WTC11 (cell line): ENCODE results near the gene NSFL1C. TPM values are rescaled to one million over a fixed set of nuclear protein-coding genes. Genes with fewer than 3 reads are reported as not detected.

Source experiments
- ATAC-seq: fragments of 200-7000 bp; cut with Tn5 transposase; 2 replicates; pipeline ENCODE4 v1.10.0; 2021; ENCODE audit warnings: mild to moderate bottlenecking, moderate library complexity
- CTCF ChIA-PET: fragments of 300-600 bp; sonication (Branson Sonifier 250); formaldehyde crosslinking; loops from one replicate; lab custom pipeline; 2021; ENCODE audit warnings: antibody characterized with exemption; lab: Charles Lee
- POLR2A ChIA-PET: fragments of 350-600 bp; sonication (Branson Sonifier 250); formaldehyde crosslinking; loops from one replicate; lab custom pipeline; 2021; ENCODE audit warnings: antibody characterized with exemption; lab: Charles Lee
- DNase-seq: peaks from one replicate; pipeline ENCODE4 v3.0.0; 2021; ENCODE audit warnings: low spot score
- H3K27ac Mint-ChIP-seq: 2 replicates; pipeline ENCODE4 v1.8.0; 2021; ENCODE audit warnings: mixed read lengths
- H3K27me3 Mint-ChIP-seq: 2 replicates; pipeline ENCODE4 v1.8.0; 2021; ENCODE audit warnings: low read depth, mild to moderate bottlenecking, moderate library complexity, mixed read lengths
- H3K36me3 Mint-ChIP-seq: 2 replicates; pipeline ENCODE4 v1.8.0; 2021; ENCODE audit warnings: mixed read lengths
- H3K4me1 Mint-ChIP-seq: 2 replicates; pipeline ENCODE4 v1.8.0; 2022; ENCODE audit warnings: mixed read lengths
- H3K4me3 Mint-ChIP-seq: 2 replicates; pipeline ENCODE4 v1.8.0; 2021; ENCODE audit warnings: mild to moderate bottlenecking, moderate library complexity, mixed read lengths
- H3K9me3 Mint-ChIP-seq: 2 replicates; pipeline ENCODE4 v1.8.0; 2021; ENCODE audit warnings: mixed read lengths
- E2F5 ChIP-seq: sonication (generic); formaldehyde crosslinking; IDR thresholded peaks from 2 replicates; pipeline ENCODE4 v1.8.1; 2022; ENCODE audit warnings: mild to moderate bottlenecking, moderate library complexity, missing genetic modification reagents
- FOXP1 ChIP-seq: sonication (generic); formaldehyde crosslinking; IDR thresholded peaks from 2 replicates; pipeline ENCODE4 v1.8.0; 2022; ENCODE audit warnings: missing genetic modification reagents, mild to moderate bottlenecking, moderate library complexity, borderline replicate concordance
- FOXP4 ChIP-seq: sonication (generic); formaldehyde crosslinking; IDR thresholded peaks from 2 replicates; pipeline ENCODE4 v1.8.0; 2022; ENCODE audit warnings: mild to moderate bottlenecking, missing genetic modification reagents
- JUN ChIP-seq: sonication (generic); formaldehyde crosslinking; IDR thresholded peaks from 2 replicates; pipeline ENCODE4 v1.8.0; 2023; ENCODE audit warnings: mild to moderate bottlenecking, missing genetic modification reagents
- MYBL2 ChIP-seq: sonication (generic); formaldehyde crosslinking; IDR thresholded peaks from 2 replicates; pipeline ENCODE4 v1.8.1; 2023; ENCODE audit warnings: mild to moderate bottlenecking, moderate library complexity, missing genetic modification reagents
- NR2C2 ChIP-seq: sonication (generic); formaldehyde crosslinking; IDR thresholded peaks from 2 replicates; pipeline ENCODE4 v1.8.0; 2022; ENCODE audit warnings: mild to moderate bottlenecking, missing genetic modification reagents
- RORB ChIP-seq: fragments of 250-450 bp; sonication (Bioruptor Pico); IDR thresholded peaks from 2 replicates; pipeline ENCODE4 v1.9.0; 2021; ENCODE audit warnings: mild to moderate bottlenecking
- SMAD3 ChIP-seq: sonication (generic); formaldehyde crosslinking; IDR thresholded peaks from 2 replicates; pipeline ENCODE4 v1.8.0; 2022; ENCODE audit warnings: missing genetic modification reagents, mild to moderate bottlenecking, borderline replicate concordance
- TEAD1 ChIP-seq: sonication (generic); formaldehyde crosslinking; IDR thresholded peaks from 2 replicates; pipeline ENCODE4 v1.8.0; 2022; ENCODE audit warnings: mild to moderate bottlenecking, missing genetic modification reagents
- TP53 ChIP-seq: sonication (generic); formaldehyde crosslinking; IDR thresholded peaks from 2 replicates; pipeline ENCODE4 v1.8.1; 2023; ENCODE audit warnings: mild to moderate bottlenecking, missing genetic modification reagents
- ZNF219 ChIP-seq: sonication (generic); formaldehyde crosslinking; IDR thresholded peaks from 2 replicates; pipeline ENCODE4 v1.8.0; 2023; ENCODE audit warnings: missing genetic modification reagents, mild to moderate bottlenecking, borderline replicate concordance
- ZNF263 ChIP-seq: sonication (generic); formaldehyde crosslinking; IDR thresholded peaks from 2 replicates; pipeline ENCODE4 v1.8.1; 2022; ENCODE audit warnings: low read depth, mild to moderate bottlenecking, moderate library complexity, missing genetic modification reagents
- total RNA-seq: library from RNA; stranded (reverse); gene quantifications from 3 replicates; pipeline ENCODE4 v1.2.3, GENCODE V29; 2021
- TF ChIP-seq, protein P1 (sequence below): fragments of 250-450 bp; sonication (Bioruptor Pico); conservative IDR thresholded peaks from 2 replicates; pipeline ENCODE4 v1.9.0; 2021; ENCODE audit warnings: mild to moderate bottlenecking
- TF ChIP-seq, protein P2 (sequence below): sonication (generic); formaldehyde crosslinking; IDR thresholded peaks from 2 replicates; pipeline ENCODE4 v1.8.1; 2023; ENCODE audit warnings: mild to moderate bottlenecking, missing genetic modification reagents
- TF ChIP-seq, protein P3 (sequence below): fragments of 250-450 bp; sonication (Bioruptor Pico); IDR thresholded peaks from 2 replicates; pipeline ENCODE4 v1.9.0; 2021; ENCODE audit warnings: moderate library complexity, mild to moderate bottlenecking, inconsistent platforms, borderline replicate concordance
- TF ChIP-seq, protein P4 (sequence below): sonication (generic); formaldehyde crosslinking; IDR thresholded peaks from 2 replicates; pipeline ENCODE4 v1.8.1; 2023; ENCODE audit warnings: mild to moderate bottlenecking, missing genetic modification reagents, borderline replicate concordance
- TF ChIP-seq, protein P5 (sequence below): sonication (generic); formaldehyde crosslinking; IDR thresholded peaks from 2 replicates; pipeline ENCODE4 v1.8.1; 2023; ENCODE audit warnings: mild to moderate bottlenecking, missing genetic modification reagents, moderate library complexity

The NSFL1C gene
- total RNA-seq, 1 experiment from 2014 or later: 85.5 TPM

GRCh38 chr20:1479831-1480595 is 13.4 kb upstream of the NSFL1C start:
- POLR2A ChIA-PET: no interaction called here
- no peak for TF ChIP-seq ZNF219
- TF ChIP-seq TEAD1: no peak
- no peak for TF ChIP-seq TP53
- TF ChIP-seq, protein P1, sequence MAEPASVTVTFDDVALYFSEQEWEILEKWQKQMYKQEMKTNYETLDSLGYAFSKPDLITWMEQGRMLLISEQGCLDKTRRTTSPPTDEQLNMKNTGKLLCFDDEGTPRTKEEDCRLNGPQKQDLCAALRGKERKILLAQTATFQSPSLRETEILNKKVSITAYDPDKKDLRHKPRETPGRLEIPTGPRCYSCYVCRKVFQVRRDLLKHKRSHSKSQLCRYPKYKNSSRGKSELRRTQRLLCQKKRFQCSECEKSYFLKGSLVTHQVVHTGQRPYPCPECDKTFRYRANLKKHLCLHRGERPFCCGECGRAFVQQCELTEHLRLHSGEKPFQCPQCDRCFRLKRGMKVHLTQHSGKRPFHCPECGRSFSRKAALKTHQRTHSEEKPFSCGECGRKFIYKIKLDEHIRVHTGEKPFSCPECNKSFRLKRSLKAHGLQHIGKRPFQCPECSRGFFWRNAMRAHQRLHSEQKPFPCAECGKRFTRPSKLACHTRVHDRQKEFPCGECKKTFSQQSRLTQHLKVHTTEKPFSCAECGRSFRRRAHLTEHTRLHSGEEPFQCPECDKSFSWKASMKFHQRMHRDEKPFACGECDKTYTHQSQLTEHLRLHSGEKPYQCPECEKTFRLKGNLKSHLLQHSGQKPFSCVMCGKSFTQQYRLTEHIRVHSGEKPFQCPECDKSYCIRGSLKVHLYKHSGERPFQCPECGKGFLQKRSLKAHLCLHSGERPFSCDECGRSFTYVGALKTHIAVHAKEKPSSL (CRISPR knock-in tag): no peak
- TF ChIP-seq NR2C2: no peak
- TF ChIP-seq, protein P2, sequence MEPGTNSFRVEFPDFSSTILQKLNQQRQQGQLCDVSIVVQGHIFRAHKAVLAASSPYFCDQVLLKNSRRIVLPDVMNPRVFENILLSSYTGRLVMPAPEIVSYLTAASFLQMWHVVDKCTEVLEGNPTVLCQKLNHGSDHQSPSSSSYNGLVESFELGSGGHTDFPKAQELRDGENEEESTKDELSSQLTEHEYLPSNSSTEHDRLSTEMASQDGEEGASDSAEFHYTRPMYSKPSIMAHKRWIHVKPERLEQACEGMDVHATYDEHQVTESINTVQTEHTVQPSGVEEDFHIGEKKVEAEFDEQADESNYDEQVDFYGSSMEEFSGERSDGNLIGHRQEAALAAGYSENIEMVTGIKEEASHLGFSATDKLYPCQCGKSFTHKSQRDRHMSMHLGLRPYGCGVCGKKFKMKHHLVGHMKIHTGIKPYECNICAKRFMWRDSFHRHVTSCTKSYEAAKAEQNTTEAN (CRISPR knock-in tag): no peak
- no peak for TF ChIP-seq E2F5 (CRISPR knock-in tag)
- no peak for TF ChIP-seq FOXP4
- no peak for TF ChIP-seq RORB (CRISPR knock-in tag)
- TF ChIP-seq JUN (CRISPR knock-in tag): no peak
- TF ChIP-seq MYBL2: no peak
- TF ChIP-seq FOXP1 (CRISPR knock-in tag): no peak
- TF ChIP-seq, protein P3, sequence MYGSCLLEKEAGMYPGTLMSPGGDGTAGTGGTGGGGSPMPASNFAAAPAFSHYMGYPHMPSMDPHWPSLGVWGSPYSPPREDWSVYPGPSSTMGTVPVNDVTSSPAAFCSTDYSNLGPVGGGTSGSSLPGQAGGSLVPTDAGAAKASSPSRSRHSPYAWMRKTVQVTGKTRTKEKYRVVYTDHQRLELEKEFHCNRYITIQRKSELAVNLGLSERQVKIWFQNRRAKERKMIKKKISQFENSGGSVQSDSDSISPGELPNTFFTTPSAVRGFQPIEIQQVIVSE (CRISPR knock-in tag): no peak
- TF ChIP-seq, protein P4, sequence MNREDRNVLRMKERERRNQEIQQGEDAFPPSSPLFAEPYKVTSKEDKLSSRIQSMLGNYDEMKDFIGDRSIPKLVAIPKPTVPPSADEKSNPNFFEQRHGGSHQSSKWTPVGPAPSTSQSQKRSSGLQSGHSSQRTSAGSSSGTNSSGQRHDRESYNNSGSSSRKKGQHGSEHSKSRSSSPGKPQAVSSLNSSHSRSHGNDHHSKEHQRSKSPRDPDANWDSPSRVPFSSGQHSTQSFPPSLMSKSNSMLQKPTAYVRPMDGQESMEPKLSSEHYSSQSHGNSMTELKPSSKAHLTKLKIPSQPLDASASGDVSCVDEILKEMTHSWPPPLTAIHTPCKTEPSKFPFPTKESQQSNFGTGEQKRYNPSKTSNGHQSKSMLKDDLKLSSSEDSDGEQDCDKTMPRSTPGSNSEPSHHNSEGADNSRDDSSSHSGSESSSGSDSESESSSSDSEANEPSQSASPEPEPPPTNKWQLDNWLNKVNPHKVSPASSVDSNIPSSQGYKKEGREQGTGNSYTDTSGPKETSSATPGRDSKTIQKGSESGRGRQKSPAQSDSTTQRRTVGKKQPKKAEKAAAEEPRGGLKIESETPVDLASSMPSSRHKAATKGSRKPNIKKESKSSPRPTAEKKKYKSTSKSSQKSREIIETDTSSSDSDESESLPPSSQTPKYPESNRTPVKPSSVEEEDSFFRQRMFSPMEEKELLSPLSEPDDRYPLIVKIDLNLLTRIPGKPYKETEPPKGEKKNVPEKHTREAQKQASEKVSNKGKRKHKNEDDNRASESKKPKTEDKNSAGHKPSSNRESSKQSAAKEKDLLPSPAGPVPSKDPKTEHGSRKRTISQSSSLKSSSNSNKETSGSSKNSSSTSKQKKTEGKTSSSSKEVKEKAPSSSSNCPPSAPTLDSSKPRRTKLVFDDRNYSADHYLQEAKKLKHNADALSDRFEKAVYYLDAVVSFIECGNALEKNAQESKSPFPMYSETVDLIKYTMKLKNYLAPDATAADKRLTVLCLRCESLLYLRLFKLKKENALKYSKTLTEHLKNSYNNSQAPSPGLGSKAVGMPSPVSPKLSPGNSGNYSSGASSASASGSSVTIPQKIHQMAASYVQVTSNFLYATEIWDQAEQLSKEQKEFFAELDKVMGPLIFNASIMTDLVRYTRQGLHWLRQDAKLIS (CRISPR knock-in tag): no peak
- no peak for TF ChIP-seq SMAD3 (CRISPR knock-in tag)
- TF ChIP-seq ZNF263 (CRISPR knock-in tag): no peak
- TF ChIP-seq, protein P5, sequence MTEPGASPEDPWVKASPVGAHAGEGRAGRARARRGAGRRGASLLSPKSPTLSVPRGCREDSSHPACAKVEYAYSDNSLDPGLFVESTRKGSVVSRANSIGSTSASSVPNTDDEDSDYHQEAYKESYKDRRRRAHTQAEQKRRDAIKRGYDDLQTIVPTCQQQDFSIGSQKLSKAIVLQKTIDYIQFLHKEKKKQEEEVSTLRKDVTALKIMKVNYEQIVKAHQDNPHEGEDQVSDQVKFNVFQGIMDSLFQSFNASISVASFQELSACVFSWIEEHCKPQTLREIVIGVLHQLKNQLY (CRISPR knock-in tag): no peak
- TF ChIP-seq, all 79 proteins: peak for 0
- Mint-ChIP-seq H3K4me3 (no peak overlapping the region), H3K36me3 (no peaks in the 10 kb centered on the region), H3K27me3 (peaks cover 42% of the 10 kb centered on the region), H3K9me3 (no peaks in the 10 kb centered on the region), H3K4me1 (peaks cover 3% of the 10 kb centered on the region; the same call in 1 of the 2 replicates), H3K27ac (no peak overlapping the region)
- CTCF ChIA-PET: interaction anchor here (1.2 to 1.9 kb wide), 2 partner anchors 14 to 24 kb away, joined by 4 to 8 read pairs; partner anchors contain the start of gene NSFL1C
- DNase-seq: no peak
- ATAC-seq: no peak
